HEK293 (cell line): Measurements from ENCODE around the gene CAB39.

Experiments
- CTCF ChIA-PET: fragments of 350-600 bp; formaldehyde crosslinking; extraction: SDS; loops from one replicate; lab custom pipeline; 2021; ENCODE audit warnings: antibody characterized with exemption; lab: Yijun Ruan, JAX
- POLR2A ChIA-PET: fragments of 300-600 bp; formaldehyde crosslinking; extraction: SDS; loops from one replicate; lab custom pipeline; 2020; ENCODE audit warnings: antibody characterized with exemption, inconsistent platforms; lab: Yijun Ruan, JAX
- H3K27ac ChIP-seq: fragments of 200-500 bp; sonication (Bioruptor generic); 2 replicates; pipeline ENCODE4 v1.5.1; 2014; ENCODE audit warnings: low read depth, low read length, control low read depth, inconsistent platforms; ENCODE audit errors: extremely low read depth
- H3K36me3 ChIP-seq, 2 experiments: fragments of 200-500 bp in 1 of 2; sonication (Bioruptor generic) in 1 of 2; 1 replicate in 1 of 2; 2 replicates in 1 of 2; pipeline ENCODE4 v1.5.1; 2014 to 2017; ENCODE audit warnings: inconsistent platforms in 2 of 2, low read length in 2 of 2; ENCODE audit not compliant: control insufficient read depth in 2 of 2, insufficient read depth in 1 of 2
- H3K4me1 ChIP-seq: fragments of 200-500 bp; sonication (Bioruptor generic); 2 replicates; pipeline ENCODE4 v1.5.1; 2014; ENCODE audit warnings: mild to moderate bottlenecking, low read length, inconsistent platforms; ENCODE audit not compliant: control insufficient read depth, insufficient read depth
- H3K4me3 ChIP-seq: 2 replicates; pipeline ENCODE4 v1.5.1; 2011; ENCODE audit warnings: low read depth, mild to moderate bottlenecking, control low read depth, low read length, moderate library complexity
- H3K9me3 ChIP-seq: fragments of 200-500 bp; sonication (Bioruptor generic); 2 replicates; pipeline ENCODE4 v1.5.1; 2014; ENCODE audit warnings: low read depth, low read length, inconsistent platforms; ENCODE audit not compliant: control insufficient read depth, insufficient read depth
- BCL11A ChIP-seq: fragments of 450-650 bp; formaldehyde crosslinking; IDR thresholded peaks from 2 replicates; pipeline ENCODE4 v1.5.1; 2016; ENCODE audit warnings: low read depth, missing biosample characterization, missing genetic modification characterization
- BCL11B ChIP-seq: fragments of 450-650 bp; formaldehyde crosslinking; IDR thresholded peaks from 2 replicates; pipeline ENCODE4 v1.5.1; 2016; ENCODE audit warnings: low read depth, missing biosample characterization, missing genetic modification characterization
- HOXC10 ChIP-seq: sonication (generic); formaldehyde crosslinking; IDR thresholded peaks from 2 replicates; pipeline ENCODE4 v1.8.1; 2023; ENCODE audit warnings: mild to moderate bottlenecking, missing genetic modification reagents
- INSM2 ChIP-seq: fragments of 450-650 bp; formaldehyde crosslinking; IDR thresholded peaks from 2 replicates; pipeline ENCODE4 v1.5.1; 2016; ENCODE audit warnings: missing biosample characterization, missing genetic modification characterization
- SCRT2 ChIP-seq: fragments of 450-650 bp; formaldehyde crosslinking; IDR thresholded peaks from 2 replicates; pipeline ENCODE4 v1.5.1; 2016; ENCODE audit warnings: missing biosample characterization, missing genetic modification characterization
- SETDB1 ChIP-seq: IDR thresholded peaks from one replicate; pipeline ENCODE4 v1.6.1; 2017; ENCODE audit warnings: mild to moderate bottlenecking, low read length, moderate library complexity, mixed read lengths; ENCODE audit not compliant: insufficient read length
- ZNF302 ChIP-seq: fragments of 450-650 bp; formaldehyde crosslinking; IDR thresholded peaks from 2 replicates; pipeline ENCODE4 v1.5.1; 2016; ENCODE audit warnings: missing biosample characterization, missing genetic modification characterization, low read depth
- ZNF311 ChIP-seq: fragments of 450-650 bp; formaldehyde crosslinking; IDR thresholded peaks from 2 replicates; pipeline ENCODE4 v1.5.1; 2017; ENCODE audit warnings: missing biosample characterization, missing genetic modification characterization, borderline replicate concordance
- ZNF341 ChIP-seq: fragments of 450-650 bp; formaldehyde crosslinking; IDR thresholded peaks from 2 replicates; pipeline ENCODE4; 2016; ENCODE audit warnings: low read depth, missing biosample characterization, missing genetic modification characterization
- ZNF501 ChIP-seq: fragments of 450-650 bp; formaldehyde crosslinking; IDR thresholded peaks from 2 replicates; pipeline ENCODE4 v1.5.1; 2016; ENCODE audit warnings: missing biosample characterization, missing genetic modification characterization
- ZNF529 ChIP-seq: fragments of 450-650 bp; formaldehyde crosslinking; IDR thresholded peaks from 2 replicates; pipeline ENCODE4 v1.5.1; 2017; ENCODE audit warnings: missing genetic modification characterization, missing biosample characterization; ENCODE audit not compliant: insufficient replicate concordance
- ZNF530 ChIP-seq: fragments of 450-650 bp; formaldehyde crosslinking; IDR thresholded peaks from 2 replicates; pipeline ENCODE4 v1.5.1; 2016; ENCODE audit warnings: low read depth, missing biosample characterization, missing genetic modification characterization
- ZNF610 ChIP-seq: fragments of 450-650 bp; formaldehyde crosslinking; IDR thresholded peaks from 2 replicates; pipeline ENCODE4 v1.5.1; 2016; ENCODE audit warnings: missing biosample characterization, missing genetic modification characterization, borderline replicate concordance
- TF ChIP-seq, protein P1 (sequence below): fragments of 450-650 bp; formaldehyde crosslinking; IDR thresholded peaks from 2 replicates; pipeline ENCODE4 v1.5.1; 2016; ENCODE audit warnings: missing biosample characterization, missing genetic modification characterization
- TF ChIP-seq, protein P2 (sequence below): fragments of 450-650 bp; formaldehyde crosslinking; IDR thresholded peaks from 2 replicates; pipeline ENCODE4 v1.5.1; 2016; ENCODE audit warnings: missing biosample characterization, missing genetic modification characterization, low read depth
- TF ChIP-seq, protein P3 (sequence below): fragments of 450-650 bp; formaldehyde crosslinking; IDR thresholded peaks from 2 replicates; pipeline ENCODE4 v1.5.1; 2016; ENCODE audit warnings: missing biosample characterization, missing genetic modification characterization
- TF ChIP-seq, protein P4 (sequence below): fragments of 450-650 bp; formaldehyde crosslinking; IDR thresholded peaks from 2 replicates; pipeline ENCODE4 v1.5.1; 2016; ENCODE audit warnings: missing biosample characterization, missing genetic modification characterization
- TF ChIP-seq, protein P5 (sequence below): fragments of 450-650 bp; formaldehyde crosslinking; IDR thresholded peaks from 2 replicates; pipeline ENCODE4 v1.5.1; 2016; ENCODE audit warnings: missing biosample characterization, missing genetic modification characterization

CAB39 gene

GRCh38 chr2:230695551-230695950 is 17.1 kb upstream of the CAB39 start:
- H3K36me3 ChIP-seq: no peaks in the 10 kb centered on the region
- H3K4me3 ChIP-seq: no peak overlapping the region
- no peak overlapping the region for H3K27ac ChIP-seq
- H3K4me1 ChIP-seq: no peaks in the 10 kb centered on the region
- CTCF ChIA-PET: interaction anchor here (0.8 to 1.1 kb wide), 2 partner anchors 11 to 690 kb away, joined by 3 to 4 read pairs; no protein-coding TSS in a partner anchor
- POLR2A ChIA-PET: no interaction called here
- H3K9me3 ChIP-seq: no peaks in the 10 kb centered on the region
- no peak for TF ChIP-seq ZNF610 (tag by site-specific recombination)
- TF ChIP-seq ZNF530: no peak
- TF ChIP-seq ZNF501 (tag by site-specific recombination): no peak
- TF ChIP-seq, protein P1, sequence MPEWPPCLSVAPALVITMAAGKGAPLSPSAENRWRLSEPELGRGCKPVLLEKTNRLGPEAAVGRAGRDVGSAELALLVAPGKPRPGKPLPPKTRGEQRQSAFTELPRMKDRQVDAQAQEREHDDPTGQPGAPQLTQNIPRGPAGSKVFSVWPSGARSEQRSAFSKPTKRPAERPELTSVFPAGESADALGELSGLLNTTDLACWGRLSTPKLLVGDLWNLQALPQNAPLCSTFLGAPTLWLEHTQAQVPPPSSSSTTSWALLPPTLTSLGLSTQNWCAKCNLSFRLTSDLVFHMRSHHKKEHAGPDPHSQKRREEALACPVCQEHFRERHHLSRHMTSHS: no peak
- TF ChIP-seq, protein P2, sequence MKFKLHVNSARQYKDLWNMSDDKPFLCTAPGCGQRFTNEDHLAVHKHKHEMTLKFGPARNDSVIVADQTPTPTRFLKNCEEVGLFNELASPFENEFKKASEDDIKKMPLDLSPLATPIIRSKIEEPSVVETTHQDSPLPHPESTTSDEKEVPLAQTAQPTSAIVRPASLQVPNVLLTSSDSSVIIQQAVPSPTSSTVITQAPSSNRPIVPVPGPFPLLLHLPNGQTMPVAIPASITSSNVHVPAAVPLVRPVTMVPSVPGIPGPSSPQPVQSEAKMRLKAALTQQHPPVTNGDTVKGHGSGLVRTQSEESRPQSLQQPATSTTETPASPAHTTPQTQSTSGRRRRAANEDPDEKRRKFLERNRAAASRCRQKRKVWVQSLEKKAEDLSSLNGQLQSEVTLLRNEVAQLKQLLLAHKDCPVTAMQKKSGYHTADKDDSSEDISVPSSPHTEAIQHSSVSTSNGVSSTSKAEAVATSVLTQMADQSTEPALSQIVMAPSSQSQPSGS (tag by site-specific recombination): no peak
- no peak for TF ChIP-seq BCL11B
- TF ChIP-seq, protein P3, sequence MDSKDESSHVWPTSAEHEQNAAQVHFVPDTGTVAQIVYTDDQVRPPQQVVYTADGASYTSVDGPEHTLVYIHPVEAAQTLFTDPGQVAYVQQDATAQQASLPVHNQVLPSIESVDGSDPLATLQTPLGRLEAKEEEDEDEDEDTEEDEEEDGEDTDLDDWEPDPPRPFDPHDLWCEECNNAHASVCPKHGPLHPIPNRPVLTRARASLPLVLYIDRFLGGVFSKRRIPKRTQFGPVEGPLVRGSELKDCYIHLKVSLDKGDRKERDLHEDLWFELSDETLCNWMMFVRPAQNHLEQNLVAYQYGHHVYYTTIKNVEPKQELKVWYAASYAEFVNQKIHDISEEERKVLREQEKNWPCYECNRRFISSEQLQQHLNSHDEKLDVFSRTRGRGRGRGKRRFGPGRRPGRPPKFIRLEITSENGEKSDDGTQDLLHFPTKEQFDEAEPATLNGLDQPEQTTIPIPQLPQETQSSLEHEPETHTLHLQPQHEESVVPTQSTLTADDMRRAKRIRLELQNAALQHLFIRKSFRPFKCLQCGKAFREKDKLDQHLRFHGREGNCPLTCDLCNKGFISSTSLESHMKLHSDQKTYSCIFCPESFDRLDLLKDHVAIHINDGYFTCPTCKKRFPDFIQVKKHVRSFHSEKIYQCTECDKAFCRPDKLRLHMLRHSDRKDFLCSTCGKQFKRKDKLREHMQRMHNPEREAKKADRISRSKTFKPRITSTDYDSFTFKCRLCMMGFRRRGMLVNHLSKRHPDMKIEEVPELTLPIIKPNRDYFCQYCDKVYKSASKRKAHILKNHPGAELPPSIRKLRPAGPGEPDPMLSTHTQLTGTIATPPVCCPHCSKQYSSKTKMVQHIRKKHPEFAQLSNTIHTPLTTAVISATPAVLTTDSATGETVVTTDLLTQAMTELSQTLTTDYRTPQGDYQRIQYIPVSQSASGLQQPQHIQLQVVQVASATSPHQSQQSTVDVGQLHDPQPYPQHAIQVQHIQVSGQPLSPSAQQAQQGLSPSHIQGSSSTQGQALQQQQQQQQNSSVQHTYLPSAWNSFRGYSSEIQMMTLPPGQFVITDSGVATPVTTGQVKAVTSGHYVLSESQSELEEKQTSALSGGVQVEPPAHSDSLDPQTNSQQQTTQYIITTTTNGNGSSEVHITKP: no peak
- no peak for TF ChIP-seq HOXC10 (CRISPR knock-in tag)
- no peak for TF ChIP-seq ZNF311 (tag by site-specific recombination)
- no peak for TF ChIP-seq SETDB1
- no peak for TF ChIP-seq ZNF341 (tag by site-specific recombination)
- TF ChIP-seq, protein P4, sequence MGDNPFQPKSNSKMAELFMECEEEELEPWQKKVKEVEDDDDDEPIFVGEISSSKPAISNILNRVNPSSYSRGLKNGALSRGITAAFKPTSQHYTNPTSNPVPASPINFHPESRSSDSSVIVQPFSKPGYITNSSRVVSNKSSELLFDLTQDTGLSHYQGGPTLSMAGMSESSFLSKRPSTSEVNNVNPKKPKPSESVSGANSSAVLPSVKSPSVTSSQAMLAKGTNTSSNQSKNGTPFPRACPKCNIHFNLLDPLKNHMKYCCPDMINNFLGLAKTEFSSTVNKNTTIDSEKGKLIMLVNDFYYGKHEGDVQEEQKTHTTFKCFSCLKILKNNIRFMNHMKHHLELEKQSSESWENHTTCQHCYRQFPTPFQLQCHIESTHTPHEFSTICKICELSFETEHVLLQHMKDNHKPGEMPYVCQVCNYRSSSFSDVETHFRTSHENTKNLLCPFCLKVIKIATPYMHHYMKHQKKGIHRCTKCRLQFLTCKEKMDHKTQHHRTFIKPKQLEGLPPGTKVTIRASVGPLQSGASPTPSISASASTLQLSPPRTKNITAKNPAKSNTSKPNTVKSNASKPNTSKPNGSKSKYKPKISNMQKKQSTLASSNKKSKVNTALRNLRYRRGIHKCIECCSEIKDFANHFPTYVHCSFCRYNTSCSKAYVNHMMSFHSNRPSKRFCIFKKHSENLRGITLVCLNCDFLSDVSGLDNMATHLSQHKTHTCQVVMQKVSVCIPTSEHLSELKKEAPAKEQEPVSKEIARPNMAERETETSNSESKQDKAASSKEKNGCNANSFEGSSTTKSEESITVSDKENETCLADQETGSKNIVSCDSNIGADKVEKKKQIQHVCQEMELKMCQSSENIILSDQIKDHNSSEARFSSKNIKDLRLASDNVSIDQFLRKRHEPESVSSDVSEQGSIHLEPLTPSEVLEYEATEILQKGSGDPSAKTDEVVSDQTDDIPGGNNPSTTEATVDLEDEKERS (tag by site-specific recombination): no peak

DNA sequence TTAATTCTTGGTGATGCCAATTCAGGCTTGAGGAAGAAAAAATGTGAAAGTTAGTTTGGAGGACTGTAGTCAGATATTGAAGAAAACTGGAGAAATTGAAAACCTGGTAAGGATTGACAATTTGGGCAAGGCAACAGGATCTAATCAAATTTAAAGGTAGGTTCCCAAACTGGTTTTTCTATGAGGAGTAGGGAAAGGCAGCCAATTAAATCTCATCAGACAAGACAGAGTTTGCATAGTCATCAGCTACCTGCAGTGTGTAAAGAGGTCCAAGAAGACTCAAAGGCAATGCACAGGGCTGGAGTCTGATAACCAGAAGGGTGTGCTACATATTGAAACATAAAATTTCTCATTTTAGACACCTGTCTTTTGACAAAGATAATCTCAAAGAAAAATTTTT is 16.0 kb upstream of the CAB39 start:
- H3K4me3 ChIP-seq: no peak overlapping the region
- no peaks in the 10 kb centered on the region for H3K4me1 ChIP-seq
- no peaks in the 10 kb centered on the region for H3K9me3 ChIP-seq
- H3K27ac ChIP-seq: no peak overlapping the region
- H3K36me3 ChIP-seq: no peaks in the 10 kb centered on the region
- ChIA-PET CTCF (interaction anchor here (0.8 to 1.2 kb wide), 3 partner anchors 12 to 102 kb away, joined by 3 to 4 read pairs (median 3); no protein-coding TSS in a partner anchor), POLR2A (no interaction called here)
- TF ChIP-seq ZNF529 (tag by site-specific recombination): no peak
- no peak for TF ChIP-seq SCRT2 (tag by site-specific recombination)
- TF ChIP-seq, protein P3: no peak
- TF ChIP-seq INSM2 (tag by site-specific recombination): no peak
- TF ChIP-seq ZNF302 (tag by site-specific recombination): no peak
- TF ChIP-seq BCL11A: no peak
- TF ChIP-seq, protein P5, sequence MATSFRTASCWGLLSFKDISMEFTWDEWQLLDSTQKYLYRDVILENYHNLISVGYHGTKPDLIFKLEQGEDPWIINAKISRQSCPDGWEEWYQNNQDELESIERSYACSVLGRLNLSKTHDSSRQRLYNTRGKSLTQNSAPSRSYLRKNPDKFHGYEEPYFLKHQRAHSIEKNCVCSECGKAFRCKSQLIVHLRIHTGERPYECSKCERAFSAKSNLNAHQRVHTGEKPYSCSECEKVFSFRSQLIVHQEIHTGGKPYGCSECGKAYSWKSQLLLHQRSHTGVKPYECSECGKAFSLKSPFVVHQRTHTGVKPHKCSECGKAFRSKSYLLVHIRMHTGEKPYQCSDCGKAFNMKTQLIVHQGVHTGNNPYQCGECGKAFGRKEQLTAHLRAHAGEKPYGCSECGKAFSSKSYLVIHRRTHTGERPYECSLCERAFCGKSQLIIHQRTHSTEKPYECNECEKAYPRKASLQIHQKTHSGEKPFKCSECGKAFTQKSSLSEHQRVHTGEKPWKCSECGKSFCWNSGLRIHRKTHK: no peak
